ENCODE data around the gene TAOK2.

Gene TAOK2

DNA sequence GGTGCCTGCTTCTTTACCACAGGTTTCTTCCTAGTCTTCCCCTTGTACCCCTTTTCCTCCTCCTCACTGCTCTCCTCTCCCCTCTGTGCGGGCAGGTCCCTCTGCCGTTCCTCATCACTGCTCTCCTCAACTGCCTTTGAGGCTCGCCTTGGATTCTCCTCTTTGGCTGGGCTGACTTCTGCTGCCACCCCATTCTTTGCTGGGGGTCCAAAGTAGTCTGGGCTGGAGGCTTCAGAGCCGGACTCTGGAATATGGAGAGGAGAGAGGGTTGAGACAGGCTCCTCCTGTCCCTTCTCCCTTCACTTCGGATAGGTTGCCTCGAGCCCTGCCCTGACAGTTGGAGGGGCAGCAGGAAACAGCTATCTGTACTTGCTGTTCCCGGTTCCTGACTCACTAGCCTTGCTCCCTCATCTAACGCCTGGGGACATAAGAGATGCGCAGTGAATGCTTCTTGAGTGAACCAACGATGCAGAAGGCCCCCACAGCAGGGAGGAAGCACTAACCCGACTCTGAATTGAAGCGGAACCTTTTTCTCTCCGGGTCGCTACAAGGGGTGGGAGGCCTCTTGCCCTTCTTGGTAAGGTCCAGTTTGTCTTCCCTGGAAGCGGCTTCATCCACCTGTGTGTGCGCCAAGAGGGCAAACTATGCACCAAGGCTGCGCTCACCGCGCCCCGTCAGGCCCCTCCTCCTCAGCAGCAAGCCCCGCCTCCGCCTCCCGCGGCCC, 21.1 kb downstream of the TAOK2 start:
- peak overlapping the region; percentile 99 for H2AFZ ChIP-seq
- H3K36me3 ChIP-seq (ENCODE audit: control insufficient read depth, insufficient read depth, low read length) = no peaks in the 10 kb centered on the region
- H3K4me2 ChIP-seq (ENCODE audit: low read length) = peak overlapping the region; percentile 71
- peak overlapping the region; percentile 98 for H3K27ac ChIP-seq
- peaks cover 5% of the 10 kb centered on the region for H3K79me2 ChIP-seq
- peak overlapping the region; percentile 90 for H3K4me3 ChIP-seq (ENCODE audit: low read depth, low read length)
- TF ChIP-seq, protein P1, sequence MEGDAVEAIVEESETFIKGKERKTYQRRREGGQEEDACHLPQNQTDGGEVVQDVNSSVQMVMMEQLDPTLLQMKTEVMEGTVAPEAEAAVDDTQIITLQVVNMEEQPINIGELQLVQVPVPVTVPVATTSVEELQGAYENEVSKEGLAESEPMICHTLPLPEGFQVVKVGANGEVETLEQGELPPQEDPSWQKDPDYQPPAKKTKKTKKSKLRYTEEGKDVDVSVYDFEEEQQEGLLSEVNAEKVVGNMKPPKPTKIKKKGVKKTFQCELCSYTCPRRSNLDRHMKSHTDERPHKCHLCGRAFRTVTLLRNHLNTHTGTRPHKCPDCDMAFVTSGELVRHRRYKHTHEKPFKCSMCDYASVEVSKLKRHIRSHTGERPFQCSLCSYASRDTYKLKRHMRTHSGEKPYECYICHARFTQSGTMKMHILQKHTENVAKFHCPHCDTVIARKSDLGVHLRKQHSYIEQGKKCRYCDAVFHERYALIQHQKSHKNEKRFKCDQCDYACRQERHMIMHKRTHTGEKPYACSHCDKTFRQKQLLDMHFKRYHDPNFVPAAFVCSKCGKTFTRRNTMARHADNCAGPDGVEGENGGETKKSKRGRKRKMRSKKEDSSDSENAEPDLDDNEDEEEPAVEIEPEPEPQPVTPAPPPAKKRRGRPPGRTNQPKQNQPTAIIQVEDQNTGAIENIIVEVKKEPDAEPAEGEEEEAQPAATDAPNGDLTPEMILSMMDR (IDR thresholded peaks at IDR 0.05) = no peak
- H3K27me3 ChIP-seq (ENCODE audit: control insufficient read depth, insufficient read depth, low read length) = no peaks in the 10 kb centered on the region
- H3K9me3 ChIP-seq (ENCODE audit: control insufficient read depth, low read length) = no peaks in the 10 kb centered on the region
- peaks cover 10% of the 10 kb centered on the region for H3K4me1 ChIP-seq
- peak overlapping the region; percentile 88 for H3K9ac ChIP-seq

GRCh38 chr16:29995324-29995910, 21.7 kb downstream of the TAOK2 start, which contains the start of gene HIRIP3:
HIRIP3 (minus strand) TSS chr16:29995617; CDS start chr16:29995605, 12 bp downstream.
- Histone ChIP-seq H3K9me3 (ENCODE audit: control insufficient read depth, low read length) (no peaks in the 10 kb centered on the region), H3K36me3 (ENCODE audit: control insufficient read depth, insufficient read depth, low read length) (no peaks in the 10 kb centered on the region), H3K4me3 (ENCODE audit: low read depth, low read length) (peak within 1 kb of the TSS; percentile 90), H3K79me2 (peaks cover 5% of the 10 kb centered on the region), H3K4me2 (ENCODE audit: low read length) (peak within 1 kb of the TSS; percentile 71), H2AFZ (peak within 1 kb of the TSS; percentile 99), H3K27ac (peak within 1 kb of the TSS; percentile 98), H3K9ac (peak within 1 kb of the TSS; percentile 88), H3K4me1 (peaks cover 10% of the 10 kb centered on the region), H3K27me3 (ENCODE audit: control insufficient read depth, insufficient read depth, low read length) (no peaks in the 10 kb centered on the region)
- TF ChIP-seq, protein P1 (IDR thresholded peaks at IDR 0.05) = no peak

GRCh38 chr16:29995911-29996765, 22.5 kb downstream of the TAOK2 start, which contains the start of gene INO80E:
INO80E (plus strand) TSS chr16:29996241; CDS start chr16:29996311, 70 bp downstream.
- TF ChIP-seq, protein P1 (IDR thresholded peaks at IDR 0.05) = peak; percentile 9
- peak within 1 kb of the TSS; percentile 88 for H3K9ac ChIP-seq
- peak within 1 kb of the TSS; percentile 90 for H3K4me3 ChIP-seq (ENCODE audit: low read depth, low read length)
- peaks cover 5% of the 10 kb centered on the region for H3K79me2 ChIP-seq
- H3K4me1 ChIP-seq = peaks cover 10% of the 10 kb centered on the region
- peak within 1 kb of the TSS; percentile 98 for H3K27ac ChIP-seq
- H3K4me2 ChIP-seq (ENCODE audit: low read length) = peak within 1 kb of the TSS; percentile 71
- H3K36me3 ChIP-seq (ENCODE audit: control insufficient read depth, insufficient read depth, low read length) = no peaks in the 10 kb centered on the region
- H3K27me3 ChIP-seq (ENCODE audit: control insufficient read depth, insufficient read depth, low read length) = no peaks in the 10 kb centered on the region
- no peaks in the 10 kb centered on the region for H3K9me3 ChIP-seq (ENCODE audit: control insufficient read depth, low read length)
- peak within 1 kb of the TSS; percentile 99 for H2AFZ ChIP-seq

DNA sequence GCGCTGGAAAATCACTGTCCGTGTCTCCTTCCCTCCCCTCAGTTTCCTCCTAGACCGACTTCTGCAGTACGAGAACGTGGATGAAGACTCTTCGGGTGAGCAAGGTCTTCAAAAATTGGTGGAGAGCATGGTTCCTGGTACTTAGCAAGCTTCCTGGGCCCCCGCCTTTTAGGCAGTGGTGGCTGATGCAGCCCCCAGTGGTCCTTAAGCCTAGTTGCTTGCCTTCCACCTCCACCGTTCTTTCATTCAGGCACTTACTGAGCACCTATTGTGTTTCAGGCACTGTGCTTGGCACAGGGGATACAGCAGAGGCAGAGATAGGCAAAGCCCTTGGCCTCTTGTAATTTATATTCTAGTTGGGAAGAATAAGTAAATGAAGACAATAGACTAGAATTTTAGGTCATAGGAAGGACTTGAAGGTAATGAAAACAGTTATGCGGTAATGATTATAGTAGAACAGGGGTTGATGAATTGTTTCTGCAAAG, 23.1 kb downstream of the TAOK2 start:
- TF ChIP-seq, protein P1 (IDR thresholded peaks at IDR 0.05) = no peak
- H3K79me2 ChIP-seq = peaks cover 5% of the 10 kb centered on the region

More for the DNA sequence above, 23.1 kb downstream of the TAOK2 start:
- Histone ChIP-seq H3K9me3 (ENCODE audit: control insufficient read depth, low read length) (no peaks in the 10 kb centered on the region), H3K27me3 (ENCODE audit: control insufficient read depth, insufficient read depth, low read length) (no peaks in the 10 kb centered on the region), H3K27ac (no peak overlapping the region), H3K9ac (peak overlapping the region; percentile 4), H2AFZ (peak overlapping the region; percentile 99), H3K4me1 (peaks cover 10% of the 10 kb centered on the region), H3K4me2 (ENCODE audit: low read length) (peak overlapping the region; percentile 71), H3K4me3 (ENCODE audit: low read depth, low read length) (peak overlapping the region; percentile 90), H3K36me3 (ENCODE audit: control insufficient read depth, insufficient read depth, low read length) (no peaks in the 10 kb centered on the region)
